B cell (primary cell): ENCODE measurements around the gene LHX4. TPM values are rescaled to one million over a fixed set of nuclear protein-coding genes. Genes with fewer than 3 reads are reported as not detected.

Experiments
- ATAC-seq: fragments of 200-7000 bp; cut with Tn5 transposase; one replicate; pipeline ENCODE4 v1.10.0; 2021; ENCODE audit warnings: low read depth, mild to moderate bottlenecking, moderate number of reproducible peaks, moderate library complexity
- CTCF ChIA-PET: fragments of 350-600 bp; sonication (Branson Sonifier 250); formaldehyde crosslinking; loops from one replicate; lab custom pipeline; 2021; ENCODE audit warnings: antibody characterized with exemption, inconsistent platforms; lab: Charles Lee
- POLR2A ChIA-PET: fragments of 350-600 bp; sonication (Branson Sonifier 250); formaldehyde crosslinking; loops from one replicate; lab custom pipeline; 2021; ENCODE audit warnings: antibody characterized with exemption; lab: Charles Lee
- DNase-seq: peaks from one replicate; pipeline ENCODE4 v3.0.0; 2013
- H2AFZ ChIP-seq: 2 replicates; pipeline ENCODE4 v1.6.1; 2012; ENCODE audit warnings: mild to moderate bottlenecking, low read depth, low read length; ENCODE audit not compliant: insufficient read depth, poor library complexity, severe bottlenecking
- H3K27ac ChIP-seq, 2 donors: 1 replicate in 1 of 2; 2 replicates in 1 of 2; pipeline ENCODE4 v1.5.1; 2012 to 2013; ENCODE audit warnings: low read length in 2 of 2, mild to moderate bottlenecking in 2 of 2, moderate library complexity in 1 of 2
- H3K27me3 ChIP-seq, 4 experiments: fragments of 200-600 bp in 1 of 4; sonication (generic) in 1 of 4; replicated peaks in 1 of 4; 1 replicate in 2 of 4; 2 replicates in 2 of 4; pipeline versions ENCODE4 v1.6.1 to v1.7.0; 2013 to 2016; ENCODE audit warnings: low read length in 3 of 4, mild to moderate bottlenecking in 2 of 4, mixed read lengths in 1 of 4, moderate library complexity in 1 of 4; ENCODE audit not compliant: insufficient read depth in 4 of 4, control insufficient read depth in 3 of 4; ENCODE audit errors: control extremely low read depth in 1 of 4
- H3K36me3 ChIP-seq, 2 experiments: replicated peaks in 1 of 2; 1 replicate in 1 of 2; 2 replicates in 1 of 2; pipeline versions ENCODE4 v1.6.1 to v1.7.1; 2013; ENCODE audit warnings: low read length in 1 of 2; ENCODE audit not compliant: insufficient read depth in 2 of 2, control insufficient read depth in 1 of 2; ENCODE audit errors: control extremely low read depth in 1 of 2, extremely low read depth in 1 of 2
- H3K4me1 ChIP-seq, 2 donors: fragments of 200-600 bp in 1 of 2; sonication (generic) in 1 of 2; 1 replicate in 1 of 2; 2 replicates in 1 of 2; pipeline versions ENCODE4 v1.5.1 to v1.6.1; 2013 to 2017; ENCODE audit warnings: low read length in 2 of 2; ENCODE audit not compliant: control insufficient read depth in 2 of 2, insufficient read depth in 2 of 2
- H3K4me2 ChIP-seq: replicated peaks from 2 replicates; pipeline ENCODE3; 2012; ENCODE audit warnings: mild to moderate bottlenecking, low read depth, low read length; ENCODE audit not compliant: poor library complexity, severe bottlenecking
- H3K4me3 ChIP-seq, 5 experiments: fragments of 200-600 bp in 1 of 5; sonication (generic) in 1 of 5; 1 replicate in 3 of 5; 2 replicates in 2 of 5; pipeline versions ENCODE4 v1.5.1 to v1.7.0; 2011 to 2016; ENCODE audit warnings: low read length in 4 of 5, mild to moderate bottlenecking in 4 of 5, low read depth in 2 of 5, control low read depth in 1 of 5, moderate library complexity in 1 of 5; ENCODE audit not compliant: insufficient read depth in 1 of 5; ENCODE audit errors: control extremely low read depth in 1 of 5, extremely low read depth in 1 of 5
- H3K79me2 ChIP-seq: fragments of 200-600 bp; sonication (generic); one replicate; pipeline ENCODE4 v1.6.0; 2016; ENCODE audit warnings: low read length; ENCODE audit not compliant: control insufficient read depth, insufficient read depth
- H3K9ac ChIP-seq: fragments of 200-600 bp; sonication (generic); 2 replicates; pipeline ENCODE4 v1.6.1; 2017; ENCODE audit warnings: mild to moderate bottlenecking, low read length, moderate library complexity
- H3K9me3 ChIP-seq, 3 donors: one replicate each; pipeline versions ENCODE4 v1.6.1 to v1.7.1; 2013; ENCODE audit warnings: low read length in 2 of 3; ENCODE audit not compliant: control insufficient read depth in 2 of 3, insufficient read depth in 1 of 3; ENCODE audit errors: control extremely low read depth in 1 of 3
- H4K20me1 ChIP-seq: 2 replicates; pipeline ENCODE4 v1.6.0; 2012; ENCODE audit warnings: mild to moderate bottlenecking, low read length; ENCODE audit not compliant: insufficient read depth, control insufficient read depth, poor library complexity, severe bottlenecking
- H3K27ac Mint-ChIP-seq: one replicate; pipeline ENCODE4 v1.8.0; 2021; ENCODE audit warnings: mixed read lengths
- H3K27me3 Mint-ChIP-seq: one replicate; pipeline ENCODE4 v1.8.0; 2021; ENCODE audit warnings: mixed read lengths
- H3K4me1 Mint-ChIP-seq: one replicate; pipeline ENCODE4 v1.8.0; 2021; ENCODE audit warnings: mixed read lengths
- H3K4me3 Mint-ChIP-seq: one replicate; pipeline ENCODE4 v1.8.0; 2021; ENCODE audit warnings: mixed read lengths
- H3K9me3 Mint-ChIP-seq: one replicate; pipeline ENCODE4 v1.8.0; 2022; ENCODE audit warnings: mixed read lengths; ENCODE audit not compliant: insufficient read depth
- CTCF ChIP-seq: fragments of 200-600 bp; IDR thresholded peaks from one replicate; pipeline ENCODE4 v1.8.0; 2022; ENCODE audit warnings: antibody characterized with exemption, mild to moderate bottlenecking
- EZH2 ChIP-seq: IDR thresholded peaks from 2 replicates; pipeline ENCODE4 v1.6.1; 2012; ENCODE audit warnings: borderline replicate concordance, low read depth, mild to moderate bottlenecking, moderate library complexity, low read length; ENCODE audit not compliant: insufficient read depth, poor library complexity, severe bottlenecking
- WGBS: methylation state at CpG from one replicate; pipeline ENCODE4 v1.1.5; 2013; ENCODE audit warnings: missing lambda C conversion rate; ENCODE audit not compliant: insufficient coverage; 5-methylcytosine and 5-hydroxymethylcytosine counted together
- intact Hi-C: fragments of 100-400 bp; cut with micrococcal nuclease; formaldehyde crosslinking; loops from one replicate; pipeline ENCODE4 v1.10.0; 2022
- polyA plus RNA-seq: library from polyadenylated mRNA; depleted of rRNA; stranded (reverse); fragments of >200 nt; gene quantifications from 2 replicates; pipeline ENCODE4 v1.2.3, GENCODE V29; 2012
- total RNA-seq, 2 donors: library from RNA; stranded (reverse); fragments of 120-200 nt in 1 of 2; gene quantifications; 1 replicate in 1 of 2; 2 replicates in 1 of 2; pipeline versions ENCODE4 v1.2.3 to v1.2.4, GENCODE V29; 2013 to 2022

Gene LHX4
- total and polyA plus RNA-seq, 2 donors (not counting 1 experiment from before 2014, with no cell fraction given), result not detected

- Mint-ChIP-seq H3K4me1 (peaks cover 38% of the 10 kb centered on the region), H3K27me3 (peaks cover 69% of the 10 kb centered on the region), H3K4me3 (peak overlapping the region; percentile 66), H3K27ac (no peak overlapping the region), H3K9me3 (no peaks in the 10 kb centered on the region)
- Histone ChIP-seq H3K4me1 (peaks cover 50 to 62% of the 10 kb centered on the region in 2 donors), H3K9me3 (peaks cover 0 to 45% (median 0%) of the 10 kb centered on the region in 3 donors), H3K79me2 (no peaks in the 10 kb centered on the region), H3K9ac (no peak overlapping the region), H4K20me1 (no peaks in the 10 kb centered on the region), H3K27ac (no peak overlapping the region), H3K4me3 (no peak overlapping the region), H3K27me3 (peaks cover 0 to 87% (median 76%) of the 10 kb centered on the region in 4 experiments), H3K36me3 (no peaks in the 10 kb centered on the region), H3K4me2 (peak overlapping the region; percentile 66), H2AFZ (peak overlapping the region; percentile 38)
- CTCF ChIA-PET, result no interaction called here
- no peak for ATAC-seq
- intact Hi-C loops, result no loop called here
- POLR2A ChIA-PET, result no interaction called here
- TF ChIP-seq CTCF (no peak), EZH2 (peak; percentile 77)
- DNase-seq, result peak; percentile 54
- 6% methylated on average over 51 of the region's 51 CpGs for WGBS
These were observed 4.5 kb downstream of the LHX4 start for GRCh38 chr1:180234369-180235076.

GRCh38 chr1:180235077-180235501, 5.0 kb downstream of the LHX4 start:
- Histone ChIP-seq H3K4me2 (peak overlapping the region; percentile 66), H3K36me3 (no peaks in the 10 kb centered on the region), H3K27me3 (peaks cover 0 to 91% (median 77%) of the 10 kb centered on the region in 4 experiments), H3K27ac (no peak overlapping the region), H4K20me1 (no peaks in the 10 kb centered on the region), H3K4me3 (peak overlapping the region in 1 of 5 experiments; percentile 19), H3K4me1 (peaks cover 50 to 62% of the 10 kb centered on the region in 2 donors), H3K9me3 (peaks cover 0 to 45% (median 0%) of the 10 kb centered on the region in 3 donors), H3K79me2 (no peaks in the 10 kb centered on the region), H3K9ac (no peak overlapping the region), H2AFZ (peak overlapping the region; percentile 38)
- intact Hi-C loops, result no loop called here
- DNase-seq (peak; percentile 51), ATAC-seq (no peak)
- Mint-ChIP-seq H3K27ac (no peak overlapping the region), H3K27me3 (peaks cover 74% of the 10 kb centered on the region), H3K4me3 (peak overlapping the region; percentile 66), H3K4me1 (peaks cover 38% of the 10 kb centered on the region), H3K9me3 (no peaks in the 10 kb centered on the region)
- ChIA-PET POLR2A (no interaction called here), CTCF (no interaction called here)
- WGBS, result 5% methylated on average over 29 of the region's 30 CpGs
- TF ChIP-seq CTCF (no peak), EZH2 (no peak)
